NCI-H774 (cell line): ENCODE data around the gene ZNF169.
"Not testable (repeated sequence)": the region's sequence is repeated elsewhere in the genome, so short reads cannot be mapped to it uniquely, and the experiment has no call there.

Source experiments
- DNase-seq: peaks from one replicate; lab custom pipeline; 2025; lab: John Stamatoyannopoulos, UW

ZNF169 gene

GRCh38 chr9:94287877-94288513 lies 28.9 kb downstream of the ZNF169 start:
- DNase-seq, result no peak

- no peak for DNase-seq
These were observed 30.6 kb downstream of the ZNF169 start for GRCh38 chr9:94289691-94290090.

- DNase-seq, result no peak
These were observed 40.0 kb downstream of the ZNF169 start for GRCh38 chr9:94298949-94299599.

GRCh38 chr9:94300470-94301301 lies 41.6 kb downstream of the ZNF169 start:
- DNase-seq, result no peak

GRCh38 chr9:94301583-94301982 lies 42.5 kb downstream of the ZNF169 start:
- DNase-seq, result no peak

GRCh38 chr9:94302426-94302825 lies 43.3 kb downstream of the ZNF169 start:
- DNase-seq, result no peak

- no peak for DNase-seq
These were observed 44.2 kb downstream of the ZNF169 start for GRCh38 chr9:94303321-94303720.

GRCh38 chr9:94315034-94315984 lies 56.2 kb downstream of the ZNF169 start:
- DNase-seq, result not testable (repeated sequence)

GRCh38 chr9:94316236-94316635 lies 57.1 kb downstream of the ZNF169 start:
- not testable (repeated sequence) for DNase-seq

GRCh38 chr9:94317949-94318657 lies 59.0 kb downstream of the ZNF169 start:
- not testable (repeated sequence) for DNase-seq

GRCh38 chr9:94322342-94322940 lies 63.3 kb downstream of the ZNF169 start:
- DNase-seq, result not testable (repeated sequence)

GRCh38 chr9:94323153-94323798 lies 64.2 kb downstream of the ZNF169 start:
- DNase-seq, result not testable (repeated sequence)

- not testable (repeated sequence) for DNase-seq
These were observed 66.5 kb downstream of the ZNF169 start for GRCh38 chr9:94325583-94325982.

GRCh38 chr9:94328544-94328943 lies 69.4 kb downstream of the ZNF169 start, which contains the start of gene NUTM2F:
Gene NUTM2F, minus strand, starts transcription at chr9:94328644. Its CDS starts 21 bp downstream, at chr9:94328623.
- DNase-seq, result not testable (repeated sequence)

GRCh38 chr9:94336445-94336844 lies 77.3 kb downstream of the ZNF169 start:
- DNase-seq, result not testable (repeated sequence)

GRCh38 chr9:94338723-94339122 lies 79.6 kb downstream of the ZNF169 start:
- not testable (repeated sequence) for DNase-seq

GRCh38 chr9:94339657-94340056 lies 80.6 kb downstream of the ZNF169 start:
- DNase-seq, result not testable (repeated sequence)

- not testable (repeated sequence) for DNase-seq
These were observed 81.7 kb downstream of the ZNF169 start for GRCh38 chr9:94340750-94341149.

- not testable (repeated sequence) for DNase-seq
These were observed 82.6 kb downstream of the ZNF169 start for GRCh38 chr9:94341703-94342102.

- DNase-seq, result not testable (repeated sequence)
These were observed 88.4 kb downstream of the ZNF169 start for GRCh38 chr9:94347451-94347850.
